OCI-M2 (cell line): ENCODE data around the gene LRRC38.
"Not testable (repeated sequence)": the region's sequence is repeated elsewhere in the genome, so short reads cannot be mapped to it uniquely, and the experiment has no call there.

Experiments
- DNase-seq: peaks from one replicate; lab custom pipeline; 2025; ENCODE audit not compliant: unreplicated experiment; lab: John Stamatoyannopoulos, UW

LRRC38 gene

DNA sequence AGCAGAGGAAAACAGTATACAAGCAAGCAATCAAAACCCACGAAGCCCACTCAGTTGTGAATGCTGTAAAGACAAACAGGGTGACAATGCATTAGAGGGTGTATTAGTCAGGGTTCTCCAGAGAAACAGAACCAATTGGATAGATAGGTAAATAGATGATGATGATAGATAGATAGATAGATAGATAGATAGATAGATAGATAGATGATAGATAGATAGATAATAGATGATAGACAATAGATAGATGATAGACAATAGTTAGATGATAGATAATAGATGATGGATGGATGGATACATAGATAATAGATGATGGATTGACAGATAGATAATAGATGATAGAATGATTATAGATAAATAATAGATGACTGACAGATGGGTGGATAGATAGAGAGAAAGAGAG lies 48.3 kb downstream of the LRRC38 start:
- no peak for DNase-seq

DNA sequence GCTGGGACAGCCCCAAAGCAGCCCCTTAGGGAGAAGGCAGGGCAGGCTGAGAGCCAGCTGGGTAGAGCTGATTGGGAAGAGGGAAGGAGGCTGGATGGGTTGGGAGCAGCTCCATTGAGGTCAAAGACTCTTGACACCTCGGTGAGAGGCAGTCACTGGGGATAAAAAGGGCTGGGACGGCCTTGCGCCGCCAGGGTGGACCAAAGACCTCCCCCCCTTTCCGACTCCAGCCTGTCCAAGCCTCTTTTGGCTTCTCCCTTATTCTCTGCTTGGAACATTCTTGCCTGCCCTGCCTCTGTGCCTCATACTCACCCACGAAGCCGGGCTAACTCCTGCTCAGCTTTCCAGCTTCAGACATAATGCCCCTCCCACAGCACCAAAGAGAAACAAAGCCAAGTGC lies 51.1 kb downstream of the LRRC38 start:
- no peak for DNase-seq

DNA sequence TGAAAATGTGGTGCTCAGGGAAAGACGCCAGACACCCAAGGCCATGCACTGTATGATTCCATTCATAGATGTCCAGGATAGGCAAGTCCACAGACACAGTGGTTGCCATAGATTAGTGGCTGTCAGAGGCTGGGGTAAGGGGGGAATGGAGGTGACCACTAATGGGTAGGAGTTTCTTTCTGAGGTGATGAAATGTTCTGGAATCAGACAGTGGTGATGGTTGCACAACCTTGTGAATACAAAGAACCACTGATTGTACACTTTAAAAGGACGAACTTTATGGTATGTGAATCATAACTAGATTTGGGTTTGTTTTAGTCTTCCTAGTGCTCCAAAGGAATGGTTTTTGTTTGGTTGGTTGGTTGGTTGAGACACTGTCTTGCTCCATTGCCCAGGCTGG lies 51.8 kb downstream of the LRRC38 start:
- no peak for DNase-seq

DNA sequence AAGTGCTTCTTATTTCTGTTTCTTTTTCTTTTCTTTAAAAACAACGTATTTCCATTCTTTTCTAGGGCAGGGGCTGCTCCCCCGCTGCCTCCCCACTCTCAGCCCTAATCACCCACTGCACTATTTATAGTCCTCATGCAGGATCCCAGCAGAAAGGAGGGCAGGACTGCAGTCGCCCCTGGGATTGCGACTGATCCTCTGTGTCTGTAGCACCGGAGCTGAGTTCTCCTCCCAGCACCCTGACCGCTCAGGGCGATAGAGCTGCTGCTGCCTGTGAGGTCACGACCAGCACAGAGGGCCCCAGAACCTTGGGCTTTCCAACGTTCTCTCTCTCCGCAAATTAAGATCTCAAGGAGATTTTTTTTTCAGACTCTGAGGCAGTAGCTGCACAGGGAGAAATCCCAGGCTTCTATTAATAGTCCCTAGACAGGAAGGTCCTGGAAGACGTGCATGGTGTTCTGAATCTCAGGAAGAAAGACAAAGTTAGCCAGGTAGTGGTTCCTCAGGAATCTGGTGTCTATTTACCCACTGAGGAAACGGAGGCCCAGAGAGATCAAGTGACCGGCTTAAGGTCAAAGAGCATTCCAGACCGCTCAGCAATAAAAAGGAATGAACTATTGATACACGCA lies 56.8 kb downstream of the LRRC38 start:
- DNase-seq = no peak

DNA sequence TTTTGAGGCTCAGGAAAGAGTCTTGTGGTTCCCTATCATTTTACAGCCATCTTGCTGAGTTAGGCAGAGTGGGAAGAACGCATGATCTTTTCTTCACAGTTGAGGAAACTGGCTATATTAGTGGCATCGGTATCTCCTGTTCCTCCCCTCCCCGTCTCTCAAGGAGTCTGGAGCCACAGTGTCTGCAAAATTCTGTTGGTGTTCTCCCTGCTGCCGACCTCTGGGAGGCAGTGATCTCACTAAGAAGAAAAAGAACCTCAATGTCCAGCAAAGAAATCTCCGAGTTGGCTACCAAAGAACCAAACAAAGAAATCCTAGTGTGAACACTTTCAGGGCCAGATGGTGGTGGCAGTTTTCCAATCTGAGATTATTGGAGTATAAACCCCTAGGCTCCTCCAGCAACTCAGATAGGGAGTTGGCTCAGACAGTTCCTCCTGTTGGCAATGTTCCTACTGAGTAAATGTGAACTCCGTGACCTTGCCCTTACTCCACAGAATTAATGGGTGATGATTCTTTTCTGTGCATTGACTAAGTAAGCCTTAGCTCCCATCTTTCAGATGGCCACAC lies 62.3 kb downstream of the LRRC38 start:
- no peak for DNase-seq

DNA sequence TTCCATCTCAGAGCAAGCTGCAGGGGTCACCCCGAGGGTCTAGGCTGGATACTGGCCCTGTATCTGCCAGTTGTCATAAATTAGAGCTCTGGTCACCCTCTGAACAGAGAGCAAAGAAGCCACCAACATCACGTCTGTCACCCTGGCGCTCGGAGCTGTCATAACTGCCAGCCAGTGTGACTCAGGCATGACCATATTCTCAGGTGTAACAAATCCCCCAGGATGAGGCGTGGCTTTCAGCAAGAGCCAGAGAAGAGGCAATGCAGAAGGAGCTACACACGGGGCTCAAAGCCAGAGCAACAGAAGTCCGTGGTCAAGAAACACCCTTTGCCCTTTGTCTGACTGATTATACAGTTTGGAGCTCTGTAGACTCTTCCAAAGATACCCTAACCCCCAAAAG lies 63.6 kb downstream of the LRRC38 start:
- no peak for DNase-seq

DNA sequence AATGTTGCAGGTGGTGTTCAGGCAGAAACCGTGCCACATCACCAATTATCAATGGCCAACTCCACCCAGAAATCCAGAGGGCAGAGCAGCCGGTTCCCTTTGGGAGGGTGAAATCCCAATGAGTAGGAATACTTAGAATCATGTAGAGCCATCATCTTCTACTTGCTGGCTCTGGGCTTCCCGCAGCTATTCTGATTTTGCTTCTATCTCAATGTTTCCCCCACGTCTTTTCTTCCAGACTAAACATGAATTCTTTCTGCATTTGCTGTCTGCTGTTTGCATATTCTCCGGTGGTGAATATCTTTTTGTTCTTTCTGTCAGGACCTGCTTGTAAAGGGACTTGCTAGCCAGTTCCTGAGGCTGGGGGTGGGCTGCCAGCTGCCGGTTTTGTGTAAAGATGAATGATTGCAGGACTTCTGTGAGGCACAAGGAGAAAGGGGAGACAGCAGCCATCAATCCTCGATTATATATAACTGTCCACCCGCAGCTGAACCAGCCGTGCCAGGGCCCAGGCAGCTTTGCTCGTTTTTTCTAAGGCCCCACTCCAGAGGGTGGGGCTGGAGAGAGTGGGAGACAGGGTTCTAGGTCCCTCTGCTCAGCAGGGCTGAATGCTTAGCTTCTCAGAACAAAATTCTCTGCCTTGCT lies 70.3 kb downstream of the LRRC38 start:
- DNase-seq = no peak

DNA sequence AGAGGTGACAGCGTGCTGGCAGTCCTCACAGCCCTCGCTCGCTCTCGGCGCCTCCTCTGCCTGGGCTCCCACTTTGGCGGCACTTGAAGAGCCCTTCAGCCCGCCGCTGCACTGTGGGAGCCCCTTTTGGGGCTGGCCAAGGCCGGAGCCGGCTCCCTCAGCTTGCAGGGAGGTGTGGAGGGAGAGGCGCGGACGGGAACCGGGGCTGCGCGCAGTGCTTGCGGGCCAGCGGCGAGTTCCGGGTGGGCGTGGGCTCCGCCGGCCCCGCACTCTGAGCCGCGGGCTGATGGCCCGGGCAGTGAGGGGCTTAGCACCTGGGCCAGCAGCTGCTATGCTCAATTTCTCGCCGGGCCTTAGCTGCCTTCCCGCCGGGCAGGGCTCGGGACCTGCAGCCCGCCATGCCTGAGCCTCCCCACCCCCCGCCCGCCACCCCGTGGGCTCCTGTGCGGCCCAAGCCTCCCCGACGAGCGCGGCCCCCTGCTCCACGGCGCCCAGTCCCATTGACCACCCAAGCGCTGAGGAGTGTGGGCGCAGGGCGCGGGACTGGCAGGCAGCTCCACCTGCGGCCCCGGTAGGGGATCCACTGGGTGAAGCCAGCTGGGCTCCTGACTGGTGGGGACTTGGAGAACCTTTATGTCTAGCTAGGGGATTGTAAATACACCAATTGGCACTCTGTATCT lies 74.6 kb downstream of the LRRC38 start:
- DNase-seq = not testable (repeated sequence)

DNA sequence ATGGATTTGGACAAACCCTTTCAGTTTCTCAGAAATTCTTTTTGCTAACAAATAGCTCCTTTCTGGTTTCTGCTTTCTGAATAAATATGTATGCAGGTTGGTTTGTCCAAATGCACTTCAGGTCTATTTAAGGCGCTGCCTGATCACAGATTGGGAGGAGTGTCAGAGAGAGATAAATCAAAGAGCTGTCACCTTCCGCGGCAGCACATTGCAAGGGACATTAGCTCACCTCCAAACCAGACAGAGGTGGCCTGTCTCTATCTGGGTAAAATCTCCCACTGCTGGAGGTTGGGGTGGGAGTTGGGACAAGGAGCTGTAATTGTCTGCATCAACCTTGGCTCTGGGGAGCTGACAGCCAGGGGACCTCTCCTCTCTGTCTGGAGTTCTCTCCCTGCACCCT lies 78.3 kb downstream of the LRRC38 start:
- DNase-seq = no peak

DNA sequence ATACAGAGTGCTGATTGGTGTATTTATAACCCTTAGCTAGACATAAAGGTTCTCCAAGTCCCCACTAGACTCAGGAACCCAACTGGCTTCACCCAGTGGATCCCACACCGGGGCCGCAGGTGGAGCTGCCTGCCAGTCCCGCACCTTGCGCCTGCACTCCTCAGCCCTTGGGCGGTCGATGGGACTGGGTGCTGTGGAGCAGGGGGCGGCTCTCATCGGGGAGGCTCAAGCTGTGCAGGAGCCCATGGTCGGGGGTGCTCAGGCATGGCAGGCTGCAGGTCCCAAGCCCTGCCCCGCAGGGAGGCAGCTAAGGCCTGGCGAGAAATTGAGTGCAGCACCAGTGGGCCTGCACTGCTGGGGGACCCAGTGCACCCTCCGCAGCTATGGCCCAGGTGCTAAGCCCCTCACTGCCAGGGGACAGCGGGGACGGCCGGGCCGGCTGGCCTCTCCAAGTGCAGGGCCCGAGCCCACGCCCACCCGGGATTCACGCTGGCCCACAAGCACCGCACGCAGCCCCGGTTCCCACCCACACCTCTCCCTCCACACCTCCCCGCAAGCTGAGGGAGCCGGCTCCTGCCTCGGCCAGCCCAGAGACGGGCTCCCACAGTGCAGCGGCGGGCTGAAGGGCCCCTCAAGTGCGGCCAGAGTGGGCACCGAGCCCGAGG lies 80.0 kb downstream of the LRRC38 start:
- not testable (repeated sequence) for DNase-seq

DNA sequence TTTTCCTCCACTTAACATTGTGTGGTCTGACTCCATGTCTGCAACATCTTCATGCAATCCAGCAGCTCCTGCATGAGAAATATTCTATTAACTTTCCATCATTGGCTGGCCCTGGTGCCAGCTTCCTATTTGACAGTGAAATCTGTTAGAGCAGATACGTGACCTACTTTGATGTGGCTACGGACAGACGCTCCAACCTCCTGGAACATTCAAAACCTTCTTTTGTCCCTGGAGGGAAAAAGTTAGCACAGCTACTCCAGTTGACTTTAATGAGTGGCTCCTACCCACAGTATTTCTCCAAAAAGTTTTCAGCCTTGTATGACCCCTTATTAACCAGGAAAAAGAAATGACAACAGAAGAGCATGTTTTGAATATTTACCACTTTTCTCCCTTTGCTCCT lies 81.6 kb downstream of the LRRC38 start:
- no peak for DNase-seq

DNA sequence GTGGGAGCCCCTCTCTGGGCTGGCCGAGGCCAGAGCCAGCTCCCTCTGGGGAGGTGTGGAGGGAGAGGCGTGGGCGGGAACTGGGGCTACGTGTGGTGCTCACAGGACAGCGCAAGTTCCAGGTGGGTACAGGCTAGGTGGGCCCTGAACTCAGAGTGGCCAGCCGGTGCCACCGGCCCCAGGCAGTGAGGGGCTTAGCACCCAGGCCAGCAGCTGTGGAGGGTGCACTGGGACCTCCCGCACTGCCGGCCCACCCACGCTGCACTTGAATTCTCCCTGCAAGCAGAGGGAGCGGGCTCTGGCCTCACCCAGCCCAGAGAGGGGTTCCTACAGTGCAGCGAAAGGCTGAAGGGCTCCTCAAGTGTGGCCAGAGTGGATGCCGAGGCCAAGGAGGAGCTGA lies 83.3 kb downstream of the LRRC38 start:
- no peak for DNase-seq
